PC-9 (cell line): ENCODE results near the gene PALS1.

Experiments used
- EZH2 ChIP-seq: fragments of 200-600 bp; sonication (generic); IDR thresholded peaks from 2 replicates; pipeline ENCODE4 v1.8.0; 2017; ENCODE audit warnings: antibody characterized with exemption, low read depth
- TF ChIP-seq, protein P1 (sequence below): fragments of 200-600 bp; sonication (generic); conservative IDR thresholded peaks from 2 replicates; pipeline ENCODE4 v1.6.1; 2017; ENCODE audit warnings: mixed run types, antibody characterized with exemption, mild to moderate bottlenecking, moderate library complexity

DNA sequence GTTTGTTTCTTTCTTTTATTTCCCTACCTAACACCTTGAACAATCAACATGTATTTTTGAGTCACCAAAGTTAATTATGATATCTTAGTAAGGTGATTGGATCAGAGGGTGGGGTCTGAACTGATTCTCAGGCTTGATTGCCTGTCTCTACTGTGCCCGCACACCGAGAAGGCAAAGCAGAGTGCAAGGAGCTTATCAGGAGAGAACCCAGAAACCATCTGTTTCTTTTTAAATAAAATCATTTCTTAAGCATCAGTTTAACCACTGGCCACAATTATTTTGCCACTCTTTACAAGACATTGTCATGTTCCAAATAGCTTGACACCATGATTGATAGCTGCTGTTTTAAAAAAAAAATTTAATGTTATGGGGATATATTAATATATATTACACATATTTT, 48.9 kb upstream of the PALS1 start:
- TF ChIP-seq, protein P1, sequence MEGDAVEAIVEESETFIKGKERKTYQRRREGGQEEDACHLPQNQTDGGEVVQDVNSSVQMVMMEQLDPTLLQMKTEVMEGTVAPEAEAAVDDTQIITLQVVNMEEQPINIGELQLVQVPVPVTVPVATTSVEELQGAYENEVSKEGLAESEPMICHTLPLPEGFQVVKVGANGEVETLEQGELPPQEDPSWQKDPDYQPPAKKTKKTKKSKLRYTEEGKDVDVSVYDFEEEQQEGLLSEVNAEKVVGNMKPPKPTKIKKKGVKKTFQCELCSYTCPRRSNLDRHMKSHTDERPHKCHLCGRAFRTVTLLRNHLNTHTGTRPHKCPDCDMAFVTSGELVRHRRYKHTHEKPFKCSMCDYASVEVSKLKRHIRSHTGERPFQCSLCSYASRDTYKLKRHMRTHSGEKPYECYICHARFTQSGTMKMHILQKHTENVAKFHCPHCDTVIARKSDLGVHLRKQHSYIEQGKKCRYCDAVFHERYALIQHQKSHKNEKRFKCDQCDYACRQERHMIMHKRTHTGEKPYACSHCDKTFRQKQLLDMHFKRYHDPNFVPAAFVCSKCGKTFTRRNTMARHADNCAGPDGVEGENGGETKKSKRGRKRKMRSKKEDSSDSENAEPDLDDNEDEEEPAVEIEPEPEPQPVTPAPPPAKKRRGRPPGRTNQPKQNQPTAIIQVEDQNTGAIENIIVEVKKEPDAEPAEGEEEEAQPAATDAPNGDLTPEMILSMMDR: no peak
- no peak for TF ChIP-seq EZH2
